Spinal cord (tissue), 10 donors: ENCODE measurements around the gene RASL12. TPM values are rescaled to one million over a fixed set of nuclear protein-coding genes. Genes with fewer than 3 reads are reported as not detected.
A peak's percentile ranks its signal among the peaks of the same experiment; 100 is the strongest.

Experiments
- DNase-seq, 6 donors: peaks; one replicate each; pipeline versions ENCODE4 v3.0.0 to v3.0.0-alpha.2; 2013 to 2015; ENCODE audit warnings: low spot score in 6 of 6, low read depth in 4 of 6
- H3K27ac ChIP-seq: one replicate; pipeline ENCODE4 v1.5.1; 2013; ENCODE audit warnings: low read depth, low read length, control low read depth
- H3K27me3 ChIP-seq: one replicate; pipeline ENCODE4 v1.6.1; 2013; ENCODE audit warnings: low read length; ENCODE audit not compliant: control insufficient read depth, insufficient read depth
- H3K36me3 ChIP-seq: one replicate; pipeline ENCODE4 v1.6.1; 2013; ENCODE audit warnings: low read length; ENCODE audit not compliant: control insufficient read depth, insufficient read depth
- H3K4me1 ChIP-seq: one replicate; pipeline ENCODE4 v1.6.1; 2013; ENCODE audit warnings: low read length; ENCODE audit not compliant: control insufficient read depth, insufficient read depth
- H3K4me3 ChIP-seq: one replicate; pipeline ENCODE4 v1.5.1; 2013; ENCODE audit warnings: low read depth, low read length, control low read depth
- H3K9me3 ChIP-seq: one replicate; pipeline ENCODE4 v1.6.1; 2013; ENCODE audit warnings: low read length; ENCODE audit not compliant: control insufficient read depth, insufficient read depth
- WGBS: methylation state at CpG from one replicate; pipeline ENCODE4 v1.1.5; 2013; ENCODE audit warnings: missing lambda C conversion rate; ENCODE audit not compliant: insufficient coverage; 5-methylcytosine and 5-hydroxymethylcytosine counted together
- polyA plus RNA-seq, 2 donors: library from polyadenylated mRNA; unstranded; fragments of 120-200 nt; gene quantifications; one replicate each; pipeline ENCODE4 v1.2.1, GENCODE V29; 2013; ENCODE audit not compliant: insufficient read length in 2 of 2
- total RNA-seq, 2 donors: library from RNA; depleted of rRNA in 1 of 2; stranded (reverse); fragments of 120-200 nt in 1 of 2; fragments of >200 nt in 1 of 2; gene quantifications; one replicate each; pipeline versions ENCODE4 v1.2.3 to v1.2.4, GENCODE V29; 2013 to 2014
- donor health status: healthy.

The RASL12 gene
- total and polyA plus RNA-seq, 4 donors = 6.4 to 18.8 (median 14.9) TPM

- H3K27me3 ChIP-seq = peaks cover 38% of the 10 kb centered on the region
- WGBS = no CpG with 5 or more reads among the region's 3 CpGs
- H3K4me3 ChIP-seq = peak overlapping the region; percentile 26
- no peaks in the 10 kb centered on the region for H3K9me3 ChIP-seq
- H3K4me1 ChIP-seq = peaks cover 60% of the 10 kb centered on the region
- peaks cover 2% of the 10 kb centered on the region for H3K36me3 ChIP-seq
- no peak for DNase-seq
- H3K27ac ChIP-seq = peak overlapping the region; percentile 52
These were observed 605 bp upstream of the RASL12 start for GRCh38 chr15:65068403-65068788.

- H3K27me3 ChIP-seq = peaks cover 38% of the 10 kb centered on the region
- H3K36me3 ChIP-seq = peaks cover 2% of the 10 kb centered on the region
- peak overlapping the region; percentile 16 for H3K4me3 ChIP-seq
- WGBS = 18% methylated on average over 8 of the region's 8 CpGs
- no peak for DNase-seq
- peaks cover 57% of the 10 kb centered on the region for H3K4me1 ChIP-seq
- H3K9me3 ChIP-seq = no peaks in the 10 kb centered on the region
- H3K27ac ChIP-seq = peak overlapping the region; percentile 58
These were observed 510 bp downstream of the RASL12 start for GRCh38 chr15:65067317-65067644.

- Histone ChIP-seq H3K4me3 (peak overlapping the region; percentile 16), H3K27me3 (peaks cover 38% of the 10 kb centered on the region), H3K36me3 (peaks cover 2% of the 10 kb centered on the region), H3K27ac (peak overlapping the region; percentile 58), H3K9me3 (no peaks in the 10 kb centered on the region), H3K4me1 (peaks cover 56% of the 10 kb centered on the region)
- no peak for DNase-seq
- 28% methylated on average over 4 of the region's 9 CpGs for WGBS
These were observed 1.0 kb downstream of the RASL12 start for GRCh38 chr15:65066635-65067316.

- Histone ChIP-seq H3K27ac (no peak overlapping the region), H3K9me3 (no peaks in the 10 kb centered on the region), H3K4me1 (peaks cover 56% of the 10 kb centered on the region), H3K4me3 (peak overlapping the region; percentile 16), H3K27me3 (peaks cover 38% of the 10 kb centered on the region), H3K36me3 (peaks cover 2% of the 10 kb centered on the region)
- DNase-seq = no peak
- no CpG with 5 or more reads among the region's 3 CpGs for WGBS
These were observed 1.7 kb downstream of the RASL12 start for GRCh38 chr15:65066001-65066634.

- no peak overlapping the region for H3K27ac ChIP-seq
- no peak for DNase-seq
- H3K36me3 ChIP-seq = peaks cover 2% of the 10 kb centered on the region
- peaks cover 60% of the 10 kb centered on the region for H3K4me1 ChIP-seq
- H3K4me3 ChIP-seq = no peak overlapping the region
- H3K27me3 ChIP-seq = peaks cover 31% of the 10 kb centered on the region
- 86% methylated on average over 4 of the region's 5 CpGs for WGBS
- no peaks in the 10 kb centered on the region for H3K9me3 ChIP-seq
These were observed 5.1 kb downstream of the RASL12 start for GRCh38 chr15:65062726-65063125.

GRCh38 chr15:65062061-65062460, 5.7 kb downstream of the RASL12 start:
- peaks cover 25% of the 10 kb centered on the region for H3K27me3 ChIP-seq
- peaks cover 6% of the 10 kb centered on the region for H3K36me3 ChIP-seq
- DNase-seq = no peak
- H3K27ac ChIP-seq = peak overlapping the region; percentile 88
- H3K4me1 ChIP-seq = peaks cover 61% of the 10 kb centered on the region
- WGBS = 80% methylated on average over 4 of the region's 5 CpGs
- H3K4me3 ChIP-seq = no peak overlapping the region
- no peaks in the 10 kb centered on the region for H3K9me3 ChIP-seq

- Histone ChIP-seq H3K9me3 (no peaks in the 10 kb centered on the region), H3K4me1 (peaks cover 61% of the 10 kb centered on the region), H3K4me3 (no peak overlapping the region), H3K27ac (peak overlapping the region; percentile 88), H3K27me3 (peaks cover 13% of the 10 kb centered on the region), H3K36me3 (peaks cover 6% of the 10 kb centered on the region)
- WGBS = 52% methylated on average over 5 of the region's 6 CpGs
- peak in 3 of 6 donors; percentile 35 to 87 (median 51) for DNase-seq
These were observed 7.0 kb downstream of the RASL12 start for GRCh38 chr15:65060641-65061397.

- WGBS = 53% methylated on average over 2 of the region's 4 CpGs
- Histone ChIP-seq H3K4me1 (peaks cover 60% of the 10 kb centered on the region), H3K27me3 (peaks cover 6% of the 10 kb centered on the region), H3K36me3 (peaks cover 6% of the 10 kb centered on the region), H3K9me3 (no peaks in the 10 kb centered on the region), H3K27ac (peak overlapping the region; percentile 88), H3K4me3 (no peak overlapping the region)
- peak in 1 of 6 donors; percentile 26 for DNase-seq
These were observed 7.7 kb downstream of the RASL12 start for GRCh38 chr15:65059931-65060596.

- peaks cover 62% of the 10 kb centered on the region for H3K4me1 ChIP-seq
- H3K27me3 ChIP-seq = peaks cover 3% of the 10 kb centered on the region
- no peaks in the 10 kb centered on the region for H3K9me3 ChIP-seq
- peaks cover 9% of the 10 kb centered on the region for H3K36me3 ChIP-seq
- H3K27ac ChIP-seq = peak overlapping the region; percentile 3
- DNase-seq = no peak
- H3K4me3 ChIP-seq = no peak overlapping the region
- WGBS = 88% methylated on average over 3 of the region's 3 CpGs
These were observed 8.4 kb downstream of the RASL12 start for GRCh38 chr15:65059369-65059750.
